ENCODE data around the gene TFE3. TPM values are rescaled to one million over a fixed set of nuclear protein-coding genes. Genes with fewer than 3 reads are reported as not detected.

TFE3 gene
- total RNA-seq, 1 donor from 2014 or later = 39.8 TPM

DNA sequence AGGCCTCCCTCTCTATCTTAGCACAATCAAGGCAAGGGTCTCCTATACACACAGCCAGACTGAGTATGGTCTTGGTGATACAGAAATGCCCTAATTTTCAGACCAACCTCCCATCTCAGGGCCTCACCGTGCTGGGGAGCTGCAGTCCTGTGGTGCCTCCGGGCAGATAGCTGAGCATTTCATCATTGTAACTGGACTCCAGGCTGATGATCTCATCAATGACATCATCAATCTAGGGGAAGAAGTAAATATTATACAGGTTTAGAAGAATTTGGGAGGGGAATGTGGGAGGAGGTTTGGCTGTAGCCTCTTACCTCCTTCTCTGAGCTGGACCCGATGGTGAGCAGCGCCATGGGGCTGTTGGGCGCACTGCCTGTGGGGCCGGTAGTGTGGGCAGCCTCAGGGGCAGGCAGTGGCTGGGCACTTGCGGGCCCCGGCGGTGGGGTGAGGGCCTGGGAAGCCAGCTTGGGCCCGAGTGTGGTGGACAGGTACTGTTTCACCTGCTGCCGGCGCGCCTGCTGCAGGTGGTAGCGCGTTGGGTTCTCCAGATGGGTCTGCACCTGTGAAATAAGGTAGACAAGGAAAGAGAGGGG is 5.2 kb downstream of the TFE3 start:
- Mint-ChIP-seq H3K27ac (ENCODE audit: unreplicated experiment) (no peak overlapping the region), H3K27me3 (ENCODE audit: unreplicated experiment) (no peaks in the 10 kb centered on the region), H3K9me3 (ENCODE audit: unreplicated experiment) (peaks cover 4% of the 10 kb centered on the region), H3K36me3 (ENCODE audit: unreplicated experiment) (no peaks in the 10 kb centered on the region), H3K4me3 (ENCODE audit: unreplicated experiment) (no peak overlapping the region), H3K4me1 (ENCODE audit: low read depth, unreplicated experiment) (peaks cover 3% of the 10 kb centered on the region)
- DNase-seq = no peak
- TF ChIP-seq, protein P1, sequence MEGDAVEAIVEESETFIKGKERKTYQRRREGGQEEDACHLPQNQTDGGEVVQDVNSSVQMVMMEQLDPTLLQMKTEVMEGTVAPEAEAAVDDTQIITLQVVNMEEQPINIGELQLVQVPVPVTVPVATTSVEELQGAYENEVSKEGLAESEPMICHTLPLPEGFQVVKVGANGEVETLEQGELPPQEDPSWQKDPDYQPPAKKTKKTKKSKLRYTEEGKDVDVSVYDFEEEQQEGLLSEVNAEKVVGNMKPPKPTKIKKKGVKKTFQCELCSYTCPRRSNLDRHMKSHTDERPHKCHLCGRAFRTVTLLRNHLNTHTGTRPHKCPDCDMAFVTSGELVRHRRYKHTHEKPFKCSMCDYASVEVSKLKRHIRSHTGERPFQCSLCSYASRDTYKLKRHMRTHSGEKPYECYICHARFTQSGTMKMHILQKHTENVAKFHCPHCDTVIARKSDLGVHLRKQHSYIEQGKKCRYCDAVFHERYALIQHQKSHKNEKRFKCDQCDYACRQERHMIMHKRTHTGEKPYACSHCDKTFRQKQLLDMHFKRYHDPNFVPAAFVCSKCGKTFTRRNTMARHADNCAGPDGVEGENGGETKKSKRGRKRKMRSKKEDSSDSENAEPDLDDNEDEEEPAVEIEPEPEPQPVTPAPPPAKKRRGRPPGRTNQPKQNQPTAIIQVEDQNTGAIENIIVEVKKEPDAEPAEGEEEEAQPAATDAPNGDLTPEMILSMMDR (IDR thresholded peaks at IDR 0.05; ENCODE audit: partially characterized antibody, unreplicated experiment) = no peak

DNA sequence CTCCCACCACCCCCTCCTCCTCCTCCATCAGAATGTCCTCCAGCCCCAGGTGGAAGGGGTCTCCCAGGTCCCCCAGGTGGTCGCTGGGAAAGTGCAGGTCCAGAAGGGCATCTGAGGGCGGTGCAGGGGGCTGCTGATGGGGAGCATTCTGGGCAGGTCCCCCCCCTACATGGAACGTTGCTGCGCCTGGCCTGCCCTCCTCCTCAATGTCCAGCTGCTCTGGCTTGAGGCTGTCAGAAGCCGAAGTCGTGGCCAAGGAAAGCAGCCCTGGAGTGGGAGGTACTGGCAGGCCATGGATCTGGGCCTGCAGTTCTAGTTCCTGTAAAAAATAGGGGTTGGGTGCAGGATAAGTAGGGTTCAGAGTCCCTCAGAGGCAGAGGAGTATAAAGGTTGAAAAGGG is 12.9 kb downstream of the TFE3 start:
- Mint-ChIP-seq H3K4me3 (ENCODE audit: unreplicated experiment) (no peak overlapping the region), H3K36me3 (ENCODE audit: unreplicated experiment) (no peaks in the 10 kb centered on the region), H3K9me3 (ENCODE audit: unreplicated experiment) (no peaks in the 10 kb centered on the region), H3K27me3 (ENCODE audit: unreplicated experiment) (peaks cover 4% of the 10 kb centered on the region), H3K4me1 (ENCODE audit: low read depth, unreplicated experiment) (no peaks in the 10 kb centered on the region), H3K27ac (ENCODE audit: unreplicated experiment) (no peak overlapping the region)
- TF ChIP-seq, protein P1 (IDR thresholded peaks at IDR 0.05; ENCODE audit: partially characterized antibody, unreplicated experiment) = no peak
- no peak for DNase-seq

DNA sequence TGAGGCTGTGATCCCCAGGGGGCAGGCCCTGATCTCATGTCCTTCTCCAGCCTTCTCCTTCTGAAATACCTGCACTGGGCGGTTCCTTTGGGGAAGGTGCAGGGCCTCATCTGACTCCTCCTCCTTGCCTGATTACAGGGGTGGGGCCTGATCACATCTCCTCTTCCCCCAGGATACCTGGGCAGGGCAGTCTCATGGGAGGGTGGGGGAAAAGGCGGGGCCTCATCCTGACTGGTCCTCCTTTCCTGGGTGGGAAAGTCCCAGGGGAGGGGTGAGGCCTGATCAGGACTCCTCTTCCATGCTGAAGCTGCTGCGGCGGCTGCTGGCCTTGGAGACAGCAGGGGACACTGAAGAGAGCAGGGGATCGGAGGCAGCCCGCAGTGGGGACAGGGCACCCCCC is 13.3 kb downstream of the TFE3 start:
- Mint-ChIP-seq H3K27me3 (ENCODE audit: unreplicated experiment) (peaks cover 4% of the 10 kb centered on the region), H3K4me1 (ENCODE audit: low read depth, unreplicated experiment) (no peaks in the 10 kb centered on the region), H3K4me3 (ENCODE audit: unreplicated experiment) (no peak overlapping the region), H3K9me3 (ENCODE audit: unreplicated experiment) (no peaks in the 10 kb centered on the region), H3K27ac (ENCODE audit: unreplicated experiment) (no peak overlapping the region), H3K36me3 (ENCODE audit: unreplicated experiment) (no peaks in the 10 kb centered on the region)
- no peak for DNase-seq
- TF ChIP-seq, protein P1 (IDR thresholded peaks at IDR 0.05; ENCODE audit: partially characterized antibody, unreplicated experiment) = no peak

DNA sequence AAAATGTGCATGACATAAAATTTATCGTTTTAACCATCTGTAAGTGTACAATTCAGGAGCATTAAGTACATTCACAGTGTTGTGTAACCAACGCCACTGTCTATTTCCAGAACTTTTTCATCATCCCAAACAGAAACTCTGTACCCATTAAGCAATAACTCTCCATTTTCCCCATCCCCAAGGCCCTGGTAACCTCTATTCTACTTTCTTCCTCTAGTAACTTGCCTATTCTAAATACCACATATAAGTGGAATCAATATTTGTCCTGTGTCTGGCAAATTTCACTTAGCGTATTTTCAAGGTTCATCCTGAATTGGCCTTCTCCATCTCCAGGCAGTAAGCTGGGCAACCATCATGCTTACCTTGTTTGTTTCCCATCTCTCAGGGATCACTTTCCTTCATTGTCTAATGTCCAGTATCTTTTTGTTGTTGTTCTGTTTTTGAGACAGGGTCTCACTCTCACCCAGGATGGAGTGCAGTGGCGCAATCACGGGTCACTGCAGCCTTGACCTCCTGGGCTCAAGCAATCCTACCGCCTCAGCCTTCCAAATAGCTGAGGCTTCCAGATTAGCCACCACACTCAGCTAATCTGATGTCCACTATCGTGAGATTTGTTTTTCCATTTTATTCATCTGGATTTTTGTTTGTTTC is 23.4 kb downstream of the TFE3 start:
- H3K4me3 Mint-ChIP-seq (ENCODE audit: unreplicated experiment) = no peak overlapping the region
- H3K9me3 Mint-ChIP-seq (ENCODE audit: unreplicated experiment) = peaks cover 2% of the 10 kb centered on the region
- TF ChIP-seq, protein P1 (IDR thresholded peaks at IDR 0.05; ENCODE audit: partially characterized antibody, unreplicated experiment) = no peak
- H3K27ac Mint-ChIP-seq (ENCODE audit: unreplicated experiment) = no peak overlapping the region
- H3K36me3 Mint-ChIP-seq (ENCODE audit: unreplicated experiment) = no peaks in the 10 kb centered on the region
- H3K4me1 Mint-ChIP-seq (ENCODE audit: low read depth, unreplicated experiment) = no peaks in the 10 kb centered on the region
- H3K27me3 Mint-ChIP-seq (ENCODE audit: unreplicated experiment) = no peaks in the 10 kb centered on the region
- no peak for DNase-seq

DNA sequence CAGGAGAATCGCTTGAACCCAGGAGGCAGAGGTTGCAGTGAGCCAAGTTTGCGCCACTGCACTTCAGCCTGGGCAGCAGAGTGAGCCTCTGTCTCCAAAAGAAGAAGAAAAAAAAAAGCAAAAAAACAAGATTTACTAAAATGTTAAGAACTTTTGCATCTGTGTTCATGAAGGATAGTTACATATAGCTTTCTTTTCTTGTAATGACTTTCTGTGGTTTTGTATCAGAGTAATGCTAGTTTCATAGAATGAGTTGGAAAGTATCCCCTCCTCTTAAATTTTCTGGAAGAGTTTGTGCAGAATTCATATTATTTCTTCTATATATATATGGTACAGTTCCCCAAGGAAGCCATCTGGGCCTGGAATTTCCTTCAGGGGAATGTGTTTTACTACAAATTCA is 24.1 kb downstream of the TFE3 start:
- no peak for DNase-seq
- TF ChIP-seq, protein P1 (IDR thresholded peaks at IDR 0.05; ENCODE audit: partially characterized antibody, unreplicated experiment) = no peak
- H3K36me3 Mint-ChIP-seq (ENCODE audit: unreplicated experiment) = no peaks in the 10 kb centered on the region
- no peak overlapping the region for H3K4me3 Mint-ChIP-seq (ENCODE audit: unreplicated experiment)
- no peak overlapping the region for H3K27ac Mint-ChIP-seq (ENCODE audit: unreplicated experiment)
- H3K27me3 Mint-ChIP-seq (ENCODE audit: unreplicated experiment) = no peaks in the 10 kb centered on the region
- no peaks in the 10 kb centered on the region for H3K4me1 Mint-ChIP-seq (ENCODE audit: low read depth, unreplicated experiment)
- H3K9me3 Mint-ChIP-seq (ENCODE audit: unreplicated experiment) = peaks cover 2% of the 10 kb centered on the region

Data from glutamatergic neuron (in vitro differentiated cells).